ENCODE measurements around the gene HPCAL1. TPM values are rescaled to one million over a fixed set of nuclear protein-coding genes. Genes with fewer than 3 reads are reported as not detected.

Gene HPCAL1
- total RNA-seq, 1 experiment from 2014 or later, result 35.1 TPM

- TSS peak; percentile 41 for BruUV-seq (replicated peaks)
- Mint-ChIP-seq H3K4me3 (ENCODE audit: low read depth, unreplicated experiment) (no peak overlapping the region), H3K27ac (ENCODE audit: unreplicated experiment) (no peak overlapping the region), H3K27me3 (ENCODE audit: unreplicated experiment) (no peaks in the 10 kb centered on the region), H3K36me3 (ENCODE audit: insufficient read depth, unreplicated experiment) (peaks cover 13% of the 10 kb centered on the region), H3K4me1 (ENCODE audit: low read depth, unreplicated experiment) (peaks cover 4% of the 10 kb centered on the region), H3K9me3 (ENCODE audit: low read depth, unreplicated experiment) (no peaks in the 10 kb centered on the region)
- intact Hi-C loops (cut with micrococcal nuclease; ENCODE audit: unreplicated experiment), result no loop called here
- no peak for DNase-seq
- no peak for TF ChIP-seq CTCF (IDR thresholded peaks at IDR 0.05; ENCODE audit: unreplicated experiment)
- CTCF ChIA-PET, result no interaction called here
Measured at GRCh38 chr2:10426726-10427617, 124.3 kb downstream of the HPCAL1 start.

- Mint-ChIP-seq H3K9me3 (ENCODE audit: low read depth, unreplicated experiment) (no peaks in the 10 kb centered on the region), H3K27ac (ENCODE audit: unreplicated experiment) (no peak overlapping the region), H3K27me3 (ENCODE audit: unreplicated experiment) (no peaks in the 10 kb centered on the region), H3K36me3 (ENCODE audit: insufficient read depth, unreplicated experiment) (peaks cover 13% of the 10 kb centered on the region), H3K4me1 (ENCODE audit: low read depth, unreplicated experiment) (peaks cover 8% of the 10 kb centered on the region), H3K4me3 (ENCODE audit: low read depth, unreplicated experiment) (no peak overlapping the region)
- DNase-seq, result no peak
- CTCF ChIA-PET, result no interaction called here
- intact Hi-C loops (cut with micrococcal nuclease; ENCODE audit: unreplicated experiment), result no loop called here
- no peak for TF ChIP-seq CTCF (IDR thresholded peaks at IDR 0.05; ENCODE audit: unreplicated experiment)
- no TSS peak for BruUV-seq (replicated peaks)
Measured at GRCh38 chr2:10427618-10427949, 124.9 kb downstream of the HPCAL1 start.

- TF ChIP-seq CTCF (IDR thresholded peaks at IDR 0.05; ENCODE audit: unreplicated experiment), result no peak
- CTCF ChIA-PET, result no interaction called here
- Mint-ChIP-seq H3K4me1 (ENCODE audit: low read depth, unreplicated experiment) (peaks cover 15% of the 10 kb centered on the region), H3K9me3 (ENCODE audit: low read depth, unreplicated experiment) (no peaks in the 10 kb centered on the region), H3K4me3 (ENCODE audit: low read depth, unreplicated experiment) (no peak overlapping the region), H3K36me3 (ENCODE audit: insufficient read depth, unreplicated experiment) (peaks cover 13% of the 10 kb centered on the region), H3K27ac (ENCODE audit: unreplicated experiment) (no peak overlapping the region), H3K27me3 (ENCODE audit: unreplicated experiment) (no peaks in the 10 kb centered on the region)
- intact Hi-C loops (cut with micrococcal nuclease; ENCODE audit: unreplicated experiment), result no loop called here
- DNase-seq, result no peak
- no TSS peak for BruUV-seq (replicated peaks)
Measured at GRCh38 chr2:10428355-10428754, 125.7 kb downstream of the HPCAL1 start.

GRCh38 chr2:10428924-10429323, 126.2 kb downstream of the HPCAL1 start:
- intact Hi-C loops (cut with micrococcal nuclease; ENCODE audit: unreplicated experiment), result no loop called here
- Mint-ChIP-seq H3K4me1 (ENCODE audit: low read depth, unreplicated experiment) (peaks cover 18% of the 10 kb centered on the region), H3K36me3 (ENCODE audit: insufficient read depth, unreplicated experiment) (peaks cover 8% of the 10 kb centered on the region), H3K27me3 (ENCODE audit: unreplicated experiment) (no peaks in the 10 kb centered on the region), H3K9me3 (ENCODE audit: low read depth, unreplicated experiment) (no peaks in the 10 kb centered on the region), H3K4me3 (ENCODE audit: low read depth, unreplicated experiment) (no peak overlapping the region), H3K27ac (ENCODE audit: unreplicated experiment) (no peak overlapping the region)
- BruUV-seq (replicated peaks), result no TSS peak
- no peak for DNase-seq
- no peak for TF ChIP-seq CTCF (IDR thresholded peaks at IDR 0.05; ENCODE audit: unreplicated experiment)
- CTCF ChIA-PET, result no interaction called here
